Activated CD4-positive, alpha-beta T cell treated with anti-CD3 and anti-CD28 coated beads for 24 hours (primary cell): ENCODE measurements around the gene CNTLN.
"Not testable (repeated sequence)": the region's sequence is repeated elsewhere in the genome, so short reads cannot be mapped to it uniquely, and the experiment has no call there.

Source experiments
- DNase-seq, 2 donors: peaks; one replicate each; pipeline ENCODE4 v3.0.0-alpha.2; 2020; ENCODE audit warnings: low read depth in 2 of 2

Gene CNTLN

GRCh38 chr9:17315341-17315740 is 180.5 kb downstream of the CNTLN start:
- DNase-seq, result no peak

GRCh38 chr9:17318821-17319320 is 184.0 kb downstream of the CNTLN start:
- no peak for DNase-seq

GRCh38 chr9:17319864-17320263 is 185.0 kb downstream of the CNTLN start:
- no peak for DNase-seq

- DNase-seq, result no peak
Measured at GRCh38 chr9:17322882-17323864, 188.3 kb downstream of the CNTLN start.

GRCh38 chr9:17328331-17328730 is 193.5 kb downstream of the CNTLN start:
- DNase-seq, result no peak

GRCh38 chr9:17330097-17330496 is 195.3 kb downstream of the CNTLN start:
- DNase-seq, result no peak

GRCh38 chr9:17332115-17332514 is 197.3 kb downstream of the CNTLN start:
- no peak for DNase-seq

- DNase-seq, result no peak
Measured at GRCh38 chr9:17339156-17339555, 204.3 kb downstream of the CNTLN start.

GRCh38 chr9:17342696-17343095 is 207.9 kb downstream of the CNTLN start:
- DNase-seq, result no peak

GRCh38 chr9:17349831-17350230 is 215.0 kb downstream of the CNTLN start:
- no peak for DNase-seq

- not testable (repeated sequence) for DNase-seq
Measured at GRCh38 chr9:17354006-17354405, 219.2 kb downstream of the CNTLN start.

GRCh38 chr9:17361378-17361777 is 226.5 kb downstream of the CNTLN start:
- no peak for DNase-seq

GRCh38 chr9:17367035-17367434 is 232.2 kb downstream of the CNTLN start:
- no peak for DNase-seq

- no peak for DNase-seq
Measured at GRCh38 chr9:17380126-17380861, 245.5 kb downstream of the CNTLN start.

GRCh38 chr9:17387565-17387964 is 252.7 kb downstream of the CNTLN start:
- no peak for DNase-seq

GRCh38 chr9:17389026-17389425 is 254.2 kb downstream of the CNTLN start:
- DNase-seq, result no peak

GRCh38 chr9:17394881-17395510 is 260.2 kb downstream of the CNTLN start:
- DNase-seq, result no peak

- DNase-seq, result not testable (repeated sequence)
Measured at GRCh38 chr9:17397166-17397728, 262.4 kb downstream of the CNTLN start.

- no peak for DNase-seq
Measured at GRCh38 chr9:17398350-17398749, 263.5 kb downstream of the CNTLN start.

GRCh38 chr9:17401858-17402257 is 267.0 kb downstream of the CNTLN start:
- no peak for DNase-seq

GRCh38 chr9:17402309-17402708 is 267.5 kb downstream of the CNTLN start:
- DNase-seq, result no peak

GRCh38 chr9:17403539-17403938 is 268.7 kb downstream of the CNTLN start:
- DNase-seq, result no peak
